Stimulated activated CD4-positive, alpha-beta T cell treated with anti-CD3 and anti-CD28 coated beads, Interleukin-12 subunit alpha, Interleukin-12 subunit beta, amount 100 ng/mL, for 24 hours (primary cell): ENCODE results near the gene SLC5A2.
"Not testable (repeated sequence)": the region's sequence is repeated elsewhere in the genome, so short reads cannot be mapped to it uniquely, and the experiment has no call there.

ENCODE experiments used
- DNase-seq, 2 experiments: peaks; one replicate each; pipeline ENCODE4 v3.0.0-alpha.2; 2020; ENCODE audit warnings: low read depth in 2 of 2

The SLC5A2 gene

DNA sequence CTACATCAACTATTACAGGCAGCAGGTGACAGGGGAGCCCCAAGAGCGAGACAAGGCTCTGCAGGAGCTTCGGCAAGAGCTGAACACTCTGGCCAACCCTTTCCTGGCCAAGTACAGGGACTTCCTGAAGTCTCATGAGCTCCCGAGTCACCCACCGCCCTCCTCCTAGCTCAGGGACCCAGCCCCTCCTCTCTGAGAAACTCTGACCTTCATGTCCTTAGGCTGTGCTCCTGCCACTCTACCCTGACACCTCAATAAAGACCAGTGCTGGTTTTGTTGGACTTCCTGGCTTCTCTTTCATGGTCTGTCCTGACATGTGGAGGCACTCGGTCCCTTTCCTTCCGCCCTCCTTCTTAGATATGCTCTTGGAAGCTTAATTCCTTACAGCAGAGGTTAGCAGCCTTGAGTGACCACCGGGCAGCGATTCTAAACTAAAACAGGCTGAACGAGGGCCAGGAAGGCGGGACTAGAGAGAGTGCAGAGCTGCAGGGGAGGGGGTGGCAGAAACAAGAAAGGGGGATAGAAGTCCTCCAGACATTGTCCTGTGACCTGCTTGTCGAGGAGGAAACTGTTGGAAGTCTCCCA is 45.7 kb downstream of the SLC5A2 start:
- DNase-seq: no peak

DNA sequence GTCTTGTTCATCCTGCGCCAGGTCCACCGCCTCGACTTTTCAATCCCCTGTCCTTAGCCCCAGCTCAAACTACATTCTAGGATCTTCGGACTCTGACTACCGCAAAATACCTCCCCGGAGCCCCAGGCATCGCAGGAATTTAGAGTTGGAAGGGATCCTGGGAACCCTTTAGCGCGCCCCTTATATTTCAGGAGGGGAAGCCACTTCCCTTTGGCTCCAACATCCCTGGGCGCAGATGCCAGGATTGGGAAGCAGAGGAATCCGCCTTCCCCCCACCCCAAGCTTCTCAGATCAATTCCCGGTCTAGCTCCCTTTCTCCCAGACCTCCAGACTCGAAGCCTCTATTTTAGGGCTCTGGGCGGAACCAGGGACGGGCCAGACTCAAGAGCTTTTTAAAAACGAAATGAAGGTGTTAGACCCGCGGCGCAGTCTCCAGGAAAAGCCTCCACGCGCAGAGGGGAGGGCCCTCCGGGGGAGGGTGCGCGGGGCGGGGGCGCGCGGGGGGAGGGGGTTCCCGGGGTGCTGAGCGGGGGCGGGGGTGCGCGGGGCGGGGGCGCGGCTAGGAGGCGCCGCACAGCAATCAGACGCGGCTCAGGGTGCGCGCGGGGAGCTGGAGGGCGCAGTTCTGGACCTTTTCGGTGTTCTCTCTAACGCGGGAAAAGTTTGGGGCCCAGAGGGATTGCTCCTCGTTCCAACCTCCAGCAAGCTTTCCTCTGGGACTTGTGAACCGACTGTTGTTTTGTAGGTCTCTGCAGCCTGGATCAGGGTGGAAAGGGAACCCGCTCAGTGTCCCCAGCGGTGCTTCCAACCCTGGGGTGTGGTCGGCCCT is 46.4 kb downstream of the SLC5A2 start:
- DNase-seq: no peak

DNA sequence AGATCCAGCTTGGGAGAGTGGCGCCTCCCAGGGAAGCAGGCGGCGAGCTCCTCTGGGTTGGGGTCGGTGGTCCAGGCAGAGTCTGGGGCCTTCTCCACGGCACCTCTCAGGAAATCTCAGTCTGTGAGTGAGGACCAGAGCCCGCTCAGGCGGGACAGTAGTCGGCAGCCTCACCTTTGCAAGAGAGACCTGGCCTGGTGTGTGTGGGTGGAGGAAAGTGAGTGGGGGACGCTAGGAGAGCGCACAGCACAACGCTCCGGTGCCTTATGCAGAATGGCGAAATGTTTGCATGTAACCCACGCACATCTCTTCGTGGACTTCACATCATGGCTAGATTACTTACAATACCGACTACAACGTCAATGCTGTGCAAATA is 47.0 kb downstream of the SLC5A2 start:
- DNase-seq: no peak

DNA sequence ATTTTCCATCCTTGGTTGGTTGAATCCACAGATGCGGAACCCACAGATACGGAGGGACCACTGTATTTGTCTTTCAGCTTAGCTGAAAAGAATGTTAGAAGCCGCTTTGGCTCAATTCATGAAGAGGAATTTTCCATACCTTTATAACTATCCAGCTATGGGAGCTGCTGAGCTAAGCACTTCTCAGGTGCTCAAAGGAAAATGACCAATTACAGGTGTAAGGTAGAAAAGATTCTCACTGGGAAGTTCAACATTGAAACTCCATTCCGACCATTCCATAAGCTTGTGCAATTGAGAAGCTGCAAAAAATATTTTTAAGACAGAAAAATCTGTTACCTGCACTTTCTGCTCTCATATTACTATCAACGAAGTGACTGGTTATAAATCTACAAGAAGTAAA is 47.5 kb downstream of the SLC5A2 start:
- no peak for DNase-seq

DNA sequence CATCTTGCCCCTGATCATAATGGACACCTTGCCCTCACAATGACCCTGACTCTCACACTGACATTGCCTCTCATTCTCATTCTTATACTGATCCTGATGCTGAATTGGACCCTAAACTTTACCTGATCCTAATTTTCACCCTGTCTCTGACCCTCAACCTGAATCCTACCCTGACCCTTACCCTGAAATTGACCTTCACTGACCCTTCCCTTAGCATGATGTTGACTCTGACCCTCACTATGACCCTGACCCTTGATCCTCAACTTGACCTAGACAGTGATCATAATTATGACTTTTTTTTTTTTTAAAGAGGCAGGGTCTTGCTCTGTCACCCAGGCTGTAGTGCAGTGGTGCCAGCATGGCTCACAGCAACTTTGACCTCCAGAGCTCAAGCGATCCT is 48.2 kb downstream of the SLC5A2 start:
- DNase-seq: no peak

GRCh38 chr16:31532120-31532519 is 49.2 kb downstream of the SLC5A2 start:
- DNase-seq: no peak

- no peak for DNase-seq
Measured at GRCh38 chr16:31532896-31533295, 50.0 kb downstream of the SLC5A2 start.

DNA sequence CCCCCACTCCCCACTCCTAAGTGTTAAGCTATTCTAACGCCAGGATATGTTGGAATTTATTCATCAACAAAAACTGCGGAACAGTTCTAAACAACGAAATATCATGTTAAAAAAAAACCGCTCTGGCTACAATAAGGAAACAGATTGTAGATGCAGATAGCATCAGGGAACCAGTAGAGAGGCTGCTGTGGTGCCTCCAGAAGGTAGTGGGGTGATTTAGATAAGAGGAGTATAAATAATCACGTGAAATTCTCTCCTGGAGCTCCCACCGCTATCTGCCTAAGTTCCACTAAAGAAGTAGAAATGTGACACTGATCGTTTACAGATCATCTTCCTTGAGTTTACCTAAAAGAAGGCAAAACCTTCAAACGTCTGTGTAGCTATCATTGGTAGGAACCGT is 52.8 kb downstream of the SLC5A2 start:
- DNase-seq: no peak

DNA sequence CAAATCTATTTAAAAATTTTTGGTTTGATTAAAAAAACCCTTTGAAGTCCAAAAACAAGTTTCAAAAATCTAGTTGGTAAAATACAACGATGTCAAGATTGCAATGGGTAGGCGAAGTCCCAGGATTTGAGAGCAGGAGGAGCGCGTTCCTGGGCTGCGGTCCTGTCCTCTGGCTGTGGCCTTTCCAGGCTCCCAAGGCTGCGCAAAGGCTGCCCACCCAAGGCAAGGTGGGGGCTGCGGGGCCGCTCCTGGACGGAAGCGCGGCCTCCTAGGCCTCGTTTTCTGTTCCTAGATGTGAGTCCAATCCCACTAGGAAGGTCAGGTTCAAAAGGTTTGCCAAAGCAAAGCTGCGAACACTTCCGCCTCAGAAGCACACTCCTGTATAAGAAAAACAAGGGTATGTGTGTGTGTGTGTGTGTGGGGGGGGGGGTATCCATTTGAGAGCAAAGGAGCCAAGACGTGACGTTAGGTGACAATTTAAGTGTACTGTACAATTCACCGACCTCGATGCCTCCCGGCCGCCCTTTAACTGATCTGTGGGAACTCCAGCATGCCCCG is 54.0 kb downstream of the SLC5A2 start:
- no peak for DNase-seq

DNA sequence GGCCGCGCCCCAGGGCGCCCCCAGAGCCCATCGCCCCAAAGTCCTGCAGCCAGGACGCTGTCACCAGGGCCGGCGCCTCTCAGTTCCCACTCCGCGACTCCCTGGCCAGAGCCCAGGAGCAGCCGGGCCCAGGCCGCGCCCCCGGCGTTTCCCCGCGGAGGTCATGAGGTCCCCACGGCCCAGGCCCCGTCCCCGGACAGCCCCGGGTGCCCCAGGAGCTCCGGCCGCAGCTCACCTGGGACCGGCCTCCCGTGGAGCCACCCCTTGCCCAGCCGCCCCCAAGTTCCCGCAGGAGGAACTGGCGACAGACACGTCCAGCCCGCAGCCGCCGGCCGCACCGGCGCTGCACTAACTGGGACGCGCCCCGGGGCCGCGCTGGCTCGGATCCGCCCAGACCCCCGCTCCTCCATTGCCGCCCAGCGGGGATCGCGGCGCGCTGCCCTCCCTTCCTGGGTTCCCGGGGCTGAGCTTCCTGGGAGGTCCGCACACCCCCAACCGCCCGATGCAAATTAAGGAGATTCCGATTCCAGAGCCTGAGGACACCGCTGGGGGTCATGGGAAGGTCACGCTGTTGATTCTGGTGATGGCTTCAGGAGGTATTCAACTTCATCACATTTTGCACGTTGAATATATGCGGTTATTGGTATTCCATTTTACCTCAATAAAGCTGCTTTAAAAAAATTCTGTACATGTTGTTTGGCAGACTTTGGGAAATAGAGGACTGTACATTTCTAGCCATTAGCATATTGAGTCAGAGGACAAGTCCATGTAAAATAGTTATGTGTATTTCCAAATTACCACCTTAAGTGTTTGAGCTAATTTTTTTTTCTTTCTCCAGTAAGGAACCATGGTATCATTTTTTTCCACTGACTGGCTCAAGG is 54.7 kb downstream of the SLC5A2 start:
- DNase-seq: no peak

DNA sequence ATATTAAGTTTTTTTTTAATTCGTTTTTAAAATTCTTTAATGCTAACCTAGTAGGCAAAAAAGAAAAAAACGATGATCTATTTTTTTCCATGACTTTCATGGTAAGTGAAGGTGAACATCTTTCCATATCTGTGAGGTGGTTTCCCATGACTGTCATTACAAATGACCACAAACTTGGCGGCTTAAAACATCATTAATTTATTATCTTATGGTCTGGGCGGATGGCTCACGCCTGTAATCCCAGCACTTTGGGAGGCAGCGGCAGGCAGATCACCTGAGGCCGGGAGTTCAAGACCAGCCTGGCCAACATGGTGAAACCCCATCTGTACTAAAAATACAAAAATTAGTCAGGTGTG is 55.3 kb downstream of the SLC5A2 start:
- not testable (repeated sequence) for DNase-seq

- not testable (repeated sequence) for DNase-seq
Measured at GRCh38 chr16:31539762-31540161, 56.8 kb downstream of the SLC5A2 start.
